H1 (cell line): ENCODE data around the gene PPP3R2. TPM values are rescaled to one million over a fixed set of nuclear protein-coding genes. Genes with fewer than 3 reads are reported as not detected.

Experiments used
- CTCF ChIA-PET: fragments of 300-600 bp; sonication (Branson Sonifier 250); formaldehyde crosslinking; loops from one replicate; lab custom pipeline; 2021; ENCODE audit not compliant: partially characterized antibody; lab: Charles Lee
- POLR2A ChIA-PET: fragments of 300-600 bp; sonication (Branson Sonifier 250); formaldehyde crosslinking; loops from one replicate; lab custom pipeline; 2021; ENCODE audit warnings: inconsistent platforms; ENCODE audit not compliant: partially characterized antibody; lab: Charles Lee
- DNase-seq, 2 experiments: peaks; one replicate each; pipeline versions ENCODE4 v3.0.0 to v3.0.0-alpha.2; 2010 to 2022; ENCODE audit warnings: low spot score in 2 of 2, low read depth in 1 of 2, mixed read lengths in 1 of 2
- FAIRE-seq: peaks from 2 replicates; lab custom pipeline; 2011; peaks lifted over from hg19 to GRCh38; lab: Jason Lieb, UNC
- H2AFZ ChIP-seq: 2 replicates; pipeline ENCODE4 v1.8.1; 2012; ENCODE audit warnings: low read length, inconsistent platforms
- H2AK5ac ChIP-seq: 2 replicates; pipeline ENCODE4 v1.6.1; 2013; ENCODE audit warnings: low read depth, low read length
- H2BK120ac ChIP-seq: replicated peaks from 2 replicates; pipeline ENCODE3; 2013; ENCODE audit warnings: low read depth, low read length, inconsistent platforms
- H2BK12ac ChIP-seq: 2 replicates; pipeline ENCODE4 v1.6.1; 2013; ENCODE audit warnings: low read depth, low read length
- H2BK15ac ChIP-seq: 2 replicates; pipeline ENCODE4 v1.6.1; 2013; ENCODE audit warnings: low read length
- H2BK20ac ChIP-seq: 2 replicates; pipeline ENCODE4 v1.6.1; 2013; ENCODE audit warnings: low read length
- H2BK5ac ChIP-seq: 2 replicates; pipeline ENCODE4 v1.6.1; 2013; ENCODE audit warnings: low read depth, low read length
- H3K14ac ChIP-seq: 2 replicates; pipeline ENCODE4 v1.6.1; 2013; ENCODE audit warnings: inconsistent platforms; ENCODE audit not compliant: insufficient read length
- H3K18ac ChIP-seq: 2 replicates; pipeline ENCODE4 v1.6.1; 2013; ENCODE audit warnings: low read length; ENCODE audit errors: extremely low read depth
- H3K23ac ChIP-seq: 2 replicates; pipeline ENCODE4 v1.6.1; 2013; ENCODE audit warnings: inconsistent platforms; ENCODE audit not compliant: insufficient read length
- H3K23me2 ChIP-seq: 2 replicates; pipeline ENCODE4 v1.6.1; 2013; ENCODE audit warnings: low read depth, low read length
- H3K27ac ChIP-seq: 2 replicates; pipeline ENCODE4 v1.6.1; 2011; ENCODE audit warnings: low read depth, low read length, inconsistent platforms
- H3K27me3 ChIP-seq, 4 experiments: replicated peaks in 1 of 4; 1 replicate in 1 of 4; 2 replicates in 3 of 4; pipeline versions ENCODE4 v1.6.1 to v1.8.1; 2011 to 2013; ENCODE audit warnings: low read length in 3 of 4, mild to moderate bottlenecking in 3 of 4, inconsistent platforms in 2 of 4, mixed read lengths in 2 of 4, moderate library complexity in 1 of 4; ENCODE audit not compliant: control insufficient read depth in 3 of 4, insufficient read depth in 3 of 4; ENCODE audit errors: extremely low read depth in 1 of 4
- H3K36me3 ChIP-seq, 4 experiments: 2 replicates each; pipeline versions ENCODE4 v1.6.1 to v1.8.1; 2011 to 2013; ENCODE audit warnings: mild to moderate bottlenecking in 4 of 4, low read length in 3 of 4, moderate library complexity in 2 of 4, control low read depth in 1 of 4, inconsistent platforms in 1 of 4; ENCODE audit not compliant: insufficient read depth in 4 of 4, control insufficient read depth in 2 of 4
- H3K4ac ChIP-seq: replicated peaks from 2 replicates; pipeline ENCODE3; 2013; ENCODE audit warnings: low read length, low read depth, mixed read lengths, inconsistent platforms; ENCODE audit not compliant: insufficient read length
- H3K4me1 ChIP-seq, 4 experiments: replicated peaks in 1 of 4; 1 replicate in 1 of 4; 2 replicates in 3 of 4; pipeline versions ENCODE4 v1.6.1 to v1.8.1; 2011 to 2013; ENCODE audit warnings: low read length in 3 of 4, inconsistent platforms in 2 of 4, mixed read lengths in 1 of 4; ENCODE audit not compliant: insufficient read depth in 4 of 4, control insufficient read depth in 3 of 4
- H3K4me2 ChIP-seq, 2 experiments: 2 replicates each; pipeline versions ENCODE4 v1.6.1 to v1.8.1; 2011 to 2013; ENCODE audit warnings: low read depth in 2 of 2, low read length in 2 of 2, control low read depth in 1 of 2, inconsistent platforms in 1 of 2, mild to moderate bottlenecking in 1 of 2; ENCODE audit not compliant: insufficient read depth in 1 of 2
- H3K4me3 ChIP-seq, 4 experiments: fragments of 200-600, 300-600 bp in 1 of 4; sonication (generic), shearing (Covaris generic), sonication (Bioruptor Twin) in 1 of 4; 2 replicates each; pipeline versions ENCODE4 v1.5.1 to v1.8.1; 2011 to 2016; ENCODE audit warnings: low read length in 4 of 4, low read depth in 3 of 4, control low read depth in 2 of 4, inconsistent platforms in 2 of 4, mild to moderate bottlenecking in 2 of 4, mixed read lengths in 1 of 4, moderate library complexity in 1 of 4; ENCODE audit not compliant: insufficient read depth in 2 of 4; ENCODE audit errors: extremely low read depth in 1 of 4
- H3K56ac ChIP-seq: replicated peaks from 2 replicates; pipeline ENCODE3; 2013; ENCODE audit warnings: low read depth, mild to moderate bottlenecking, mixed read lengths, low read length, inconsistent platforms; ENCODE audit not compliant: insufficient read length
- H3K79me1 ChIP-seq: 2 replicates; pipeline ENCODE4 v1.6.1; 2013; ENCODE audit warnings: low read depth, low read length, control low read depth
- H3K79me2 ChIP-seq, 2 experiments: 2 replicates each; pipeline versions ENCODE4 v1.6.1 to v1.8.1; 2012 to 2013; ENCODE audit warnings: low read length in 2 of 2, mild to moderate bottlenecking in 2 of 2, inconsistent platforms in 1 of 2; ENCODE audit not compliant: insufficient read depth in 2 of 2, control insufficient read depth in 1 of 2
- H3K9ac ChIP-seq, 4 experiments: replicated peaks in 1 of 4; 1 replicate in 1 of 4; 2 replicates in 3 of 4; pipeline versions ENCODE4 v1.6.1 to v1.8.1; 2011 to 2013; ENCODE audit warnings: low read depth in 3 of 4, low read length in 3 of 4, control low read depth in 2 of 4, mild to moderate bottlenecking in 2 of 4, moderate library complexity in 2 of 4, inconsistent platforms in 1 of 4; ENCODE audit errors: extremely low read depth in 1 of 4
- H3K9me3 ChIP-seq, 2 experiments: 2 replicates each; pipeline versions ENCODE4 v1.6.1 to v1.8.1; 2012 to 2013; ENCODE audit warnings: mild to moderate bottlenecking in 2 of 2, moderate library complexity in 2 of 2, control low read depth in 1 of 2, inconsistent platforms in 1 of 2, low read depth in 1 of 2, low read length in 1 of 2, mixed read lengths in 1 of 2; ENCODE audit not compliant: insufficient read depth in 2 of 2
- H4K20me1 ChIP-seq, 2 experiments: replicated peaks in 1 of 2; 2 replicates each; pipeline versions ENCODE3 to v1.8.1; 2011 to 2013; ENCODE audit warnings: inconsistent platforms in 2 of 2, low read length in 2 of 2, mild to moderate bottlenecking in 1 of 2; ENCODE audit not compliant: insufficient read depth in 2 of 2, control insufficient read depth in 1 of 2
- H4K5ac ChIP-seq: 2 replicates; pipeline ENCODE4 v1.6.1; 2013; ENCODE audit warnings: low read length, low read depth, mixed read lengths, inconsistent platforms; ENCODE audit not compliant: insufficient read length
- H4K8ac ChIP-seq: 2 replicates; pipeline ENCODE4 v1.8.0; 2013; ENCODE audit warnings: mild to moderate bottlenecking, moderate library complexity, low read length, inconsistent platforms; ENCODE audit not compliant: insufficient read depth; ENCODE audit errors: extremely low read depth
- H4K91ac ChIP-seq: replicated peaks from 2 replicates; pipeline ENCODE3; 2013; ENCODE audit warnings: low read length, mixed read lengths, inconsistent platforms; ENCODE audit not compliant: insufficient read length
- ASH2L ChIP-seq: fragments of 200-600, 300-600 bp; sonication (generic); IDR thresholded peaks from one replicate; pipeline ENCODE4 v1.7.1; 2017; ENCODE audit warnings: low read length
- BCL11A ChIP-seq, 2 experiments: IDR thresholded peaks; one replicate each; pipeline ENCODE4 v1.6.1; 2011; ENCODE audit warnings: low read depth in 2 of 2, low read length in 2 of 2, mild to moderate bottlenecking in 2 of 2
- CEBPB ChIP-seq: IDR thresholded peaks from 2 replicates; pipeline ENCODE4 v1.6.1; 2012; ENCODE audit warnings: low read depth, low read length
- CTBP2 ChIP-seq: IDR thresholded peaks from 2 replicates; pipeline ENCODE4 v1.7.0; 2011; ENCODE audit warnings: borderline replicate concordance, mild to moderate bottlenecking, moderate library complexity, mixed read lengths, low read length; ENCODE audit not compliant: insufficient read depth, insufficient read length
- POLR2AphosphoS5 ChIP-seq: IDR thresholded peaks from 2 replicates; pipeline ENCODE4 v1.6.1; 2011; ENCODE audit warnings: low read depth, low read length
- SP4 ChIP-seq: IDR thresholded peaks from 2 replicates; pipeline ENCODE4 v1.6.1; 2012; ENCODE audit warnings: low read length, inconsistent platforms
- TAF1 ChIP-seq: IDR thresholded peaks from 2 replicates; pipeline ENCODE4 v1.6.1; 2011; ENCODE audit warnings: mild to moderate bottlenecking, low read depth, low read length
- ZNF274 ChIP-seq: IDR thresholded peaks from 2 replicates; pipeline ENCODE4 v1.7.0; 2012; ENCODE audit warnings: low read length, borderline replicate concordance; ENCODE audit errors: extremely low read depth
- WGBS, 2 experiments: shearing (Covaris generic) in 1 of 2; methylation state at CpG; one replicate each; pipeline versions ENCODE4 v1.1.6 to v1.1.7; 2013 to 2015; ENCODE audit warnings: low lambda C conversion rate in 2 of 2, mixed read lengths in 2 of 2, inconsistent platforms in 1 of 2, low coverage in 1 of 2, missing lambda C conversion rate in 1 of 2; ENCODE audit not compliant: insufficient replicate concordance in 2 of 2, insufficient coverage in 1 of 2, insufficient read length in 1 of 2; ENCODE audit errors: extremely low coverage in 1 of 2, missing lambda C conversion rate in 1 of 2; 5-methylcytosine and 5-hydroxymethylcytosine counted together
- polyA plus RNA-seq, 7 experiments: library from polyadenylated mRNA; depleted of rRNA in 3 of 7; stranded (reverse) in 5 of 7; unstranded in 2 of 7; fragments of >200 nt in 5 of 7; fragments of 200-250 nt in 2 of 7; gene quantifications; 1 replicate in 5 of 7; 2 replicates in 1 of 7; 4 replicates in 1 of 7; pipeline versions ENCODE4 v1.2.1 to v1.2.3, GENCODE V29; 2011 to 2013; ENCODE audit warnings: missing spikeins in 2 of 7, mixed read lengths in 2 of 7
- total RNA-seq: library from RNA; stranded (reverse); fragmentation: NEBNext Ultra II Directional; extraction: Animal tissue kit (Norgen Biotek cat#: 25700); gene quantifications from 2 replicates; pipeline ENCODE4 v1.2.1, GENCODE V29; 2021
- TF ChIP-seq, protein P1 (sequence below): IDR thresholded peaks from 2 replicates; pipeline ENCODE4 v1.6.1; 2011; ENCODE audit warnings: low read length, improper control_type of control experiment
- TF ChIP-seq, protein P2 (sequence below): IDR thresholded peaks from 2 replicates; pipeline ENCODE4 v1.6.1; 2011; ENCODE audit warnings: low read depth, mild to moderate bottlenecking, low read length; ENCODE audit not compliant: insufficient read depth
- TF ChIP-seq, protein P3 (sequence below): IDR thresholded peaks from 2 replicates; pipeline ENCODE4 v1.6.1; 2012; ENCODE audit warnings: low read length, inconsistent platforms

PPP3R2 gene
- total and polyA plus RNA-seq, 2 of the 8 experiments (the other 6 are each of a cell fraction or from before 2014, with no cell fraction given) = not detected

GRCh38 chr9:101571114-101571513 lies 23.7 kb downstream of the PPP3R2 start:
- no peak overlapping the region for H3K56ac ChIP-seq
- no peaks in the 10 kb centered on the region for H3K23me2 ChIP-seq
- H3K4me3 ChIP-seq = no peak overlapping the region
- DNase-seq = no peak
- peaks cover 0 to 11% (median 6%) of the 10 kb centered on the region in 4 experiments; a peak in 4 of 8 replicates for H3K36me3 ChIP-seq
- peaks cover 0 to 16% (median 4%) of the 10 kb centered on the region in 4 experiments; a peak in 3 of 7 replicates for H3K4me1 ChIP-seq
- no peak overlapping the region for H3K27ac ChIP-seq
- no peak overlapping the region for H4K5ac ChIP-seq
- no peaks in the 10 kb centered on the region for H4K20me1 ChIP-seq
- H3K79me1 ChIP-seq = no peaks in the 10 kb centered on the region
- H2BK120ac ChIP-seq = no peak overlapping the region
- CTCF ChIA-PET = interaction anchor here (1.3 kb wide), 1 partner anchor 9 kb away, joined by 4 read pairs; no protein-coding TSS in a partner anchor
- H3K9me3 ChIP-seq = no peaks in the 10 kb centered on the region
- H2BK5ac ChIP-seq = no peak overlapping the region
- no peaks in the 10 kb centered on the region for H3K79me2 ChIP-seq
- no peak overlapping the region for H2AFZ ChIP-seq
- H2BK15ac ChIP-seq = no peak overlapping the region
- H3K18ac ChIP-seq = no peak overlapping the region
- H3K4me2 ChIP-seq = no peak overlapping the region
- no peak overlapping the region for H2BK12ac ChIP-seq
- no peaks in the 10 kb centered on the region for H3K27me3 ChIP-seq
- no peak overlapping the region for H4K91ac ChIP-seq
- FAIRE-seq = no peak
- no peak overlapping the region for H4K8ac ChIP-seq
- WGBS, 2 experiments = 83% methylated on average over 1 of the region's 1 CpG; no CpG with 5 or more reads in 1 of the 2 experiments
- POLR2A ChIA-PET = interaction anchor here (0.9 to 1.4 kb wide), 3 partner anchors 34 to 183 kb away, joined by 3 read pairs; no protein-coding TSS in a partner anchor
- no peak overlapping the region for H3K9ac ChIP-seq
- no peak overlapping the region for H2AK5ac ChIP-seq
- H2BK20ac ChIP-seq = no peak overlapping the region
- H3K23ac ChIP-seq = no peak overlapping the region
- H3K4ac ChIP-seq = no peak overlapping the region
- no peak overlapping the region for H3K14ac ChIP-seq
- TF ChIP-seq, protein P1, sequence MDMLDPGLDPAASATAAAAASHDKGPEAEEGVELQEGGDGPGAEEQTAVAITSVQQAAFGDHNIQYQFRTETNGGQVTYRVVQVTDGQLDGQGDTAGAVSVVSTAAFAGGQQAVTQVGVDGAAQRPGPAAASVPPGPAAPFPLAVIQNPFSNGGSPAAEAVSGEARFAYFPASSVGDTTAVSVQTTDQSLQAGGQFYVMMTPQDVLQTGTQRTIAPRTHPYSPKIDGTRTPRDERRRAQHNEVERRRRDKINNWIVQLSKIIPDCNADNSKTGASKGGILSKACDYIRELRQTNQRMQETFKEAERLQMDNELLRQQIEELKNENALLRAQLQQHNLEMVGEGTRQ = no peak
- TF ChIP-seq, protein P2, sequence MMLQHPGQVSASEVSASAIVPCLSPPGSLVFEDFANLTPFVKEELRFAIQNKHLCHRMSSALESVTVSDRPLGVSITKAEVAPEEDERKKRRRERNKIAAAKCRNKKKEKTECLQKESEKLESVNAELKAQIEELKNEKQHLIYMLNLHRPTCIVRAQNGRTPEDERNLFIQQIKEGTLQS = no peak
- TF ChIP-seq CEBPB = no peak
- no peak for TF ChIP-seq POLR2AphosphoS5
- TF ChIP-seq, protein P3, sequence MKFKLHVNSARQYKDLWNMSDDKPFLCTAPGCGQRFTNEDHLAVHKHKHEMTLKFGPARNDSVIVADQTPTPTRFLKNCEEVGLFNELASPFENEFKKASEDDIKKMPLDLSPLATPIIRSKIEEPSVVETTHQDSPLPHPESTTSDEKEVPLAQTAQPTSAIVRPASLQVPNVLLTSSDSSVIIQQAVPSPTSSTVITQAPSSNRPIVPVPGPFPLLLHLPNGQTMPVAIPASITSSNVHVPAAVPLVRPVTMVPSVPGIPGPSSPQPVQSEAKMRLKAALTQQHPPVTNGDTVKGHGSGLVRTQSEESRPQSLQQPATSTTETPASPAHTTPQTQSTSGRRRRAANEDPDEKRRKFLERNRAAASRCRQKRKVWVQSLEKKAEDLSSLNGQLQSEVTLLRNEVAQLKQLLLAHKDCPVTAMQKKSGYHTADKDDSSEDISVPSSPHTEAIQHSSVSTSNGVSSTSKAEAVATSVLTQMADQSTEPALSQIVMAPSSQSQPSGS = no peak
- TF ChIP-seq ASH2L = no peak
- TF ChIP-seq TAF1 = no peak
- no peak for TF ChIP-seq SP4
- TF ChIP-seq BCL11A (IDR thresholded peaks at IDR 0.05; ENCODE audit: low read depth in 2 of 2, low read length in 2 of 2) = no peak
- TF ChIP-seq CTBP2 = no peak
- TF ChIP-seq ZNF274 = no peak
